NOMO-1 treated with DMSO at 0.1 percent for 48 hours (cell line): ENCODE data around the gene UQCRC2.
"Not testable (repeated sequence)": the region's sequence is repeated elsewhere in the genome, so short reads cannot be mapped to it uniquely, and the experiment has no call there.

ENCODE experiments used
- DNase-seq: peaks from one replicate; lab custom pipeline; 2025; ENCODE audit not compliant: unreplicated experiment; lab: John Stamatoyannopoulos, UW

UQCRC2 gene

GRCh38 chr16:22008215-22009059, 55.3 kb downstream of the UQCRC2 start:
- no peak for DNase-seq

DNA sequence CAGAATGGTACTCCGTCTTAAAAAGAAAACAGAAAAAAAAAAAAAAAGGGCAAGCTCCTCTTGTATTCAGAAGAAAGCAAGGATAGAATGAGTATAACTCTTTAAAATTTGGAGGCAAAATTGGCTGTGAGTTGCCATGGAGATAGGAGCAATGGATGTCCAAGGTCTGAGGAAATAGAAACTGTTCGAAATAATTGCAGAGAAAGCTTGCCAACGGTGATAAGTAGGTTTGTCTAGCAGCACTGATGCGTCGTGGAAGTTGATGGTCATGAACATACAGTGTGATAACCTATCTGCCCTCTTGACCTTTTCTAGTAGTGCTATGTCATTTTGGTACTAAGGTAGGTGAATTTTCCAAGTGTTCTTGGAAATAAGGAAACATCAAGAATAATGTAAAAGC, 57.7 kb downstream of the UQCRC2 start:
- DNase-seq, result no peak

DNA sequence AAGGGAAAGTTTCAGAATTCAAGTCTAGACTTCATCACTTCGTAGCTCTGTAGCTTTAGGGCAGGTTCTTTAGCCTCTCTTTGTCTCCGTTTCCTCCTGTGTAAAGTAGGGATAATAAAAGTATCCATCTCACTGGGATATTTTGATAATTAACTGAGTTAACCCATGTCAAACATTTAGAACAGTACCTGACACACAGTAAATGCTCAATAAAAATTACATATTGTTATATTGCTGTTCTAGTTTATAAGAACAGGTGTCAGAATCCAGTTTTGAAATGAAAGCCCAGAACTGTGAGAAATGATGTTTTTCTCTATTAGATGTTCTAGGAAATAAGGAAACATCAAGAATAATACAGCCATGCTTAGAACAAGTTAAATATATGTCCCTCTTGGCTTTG, 59.1 kb downstream of the UQCRC2 start:
- no peak for DNase-seq

- no peak for DNase-seq
Measured at GRCh38 chr16:22013486-22013885, 60.3 kb downstream of the UQCRC2 start.

- no peak for DNase-seq
Measured at GRCh38 chr16:22014271-22014873, 61.2 kb downstream of the UQCRC2 start.

DNA sequence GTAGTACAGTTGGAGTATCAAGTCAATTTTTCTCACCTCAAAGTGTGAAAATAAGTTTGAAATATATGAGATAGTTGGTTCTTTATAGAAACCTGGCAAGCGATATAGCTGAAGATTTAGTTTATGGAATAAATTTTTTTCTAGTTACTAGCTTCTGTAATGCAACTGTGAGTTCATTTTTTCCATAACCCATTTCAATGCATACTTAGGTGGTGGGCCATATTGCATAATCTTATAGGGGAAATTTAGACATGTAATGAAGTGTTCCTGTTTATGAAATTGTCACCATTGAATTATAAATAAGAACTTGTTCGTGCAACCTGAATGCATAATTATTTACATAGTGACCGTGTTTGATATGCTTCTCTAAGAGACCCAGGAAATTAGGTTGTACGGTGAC, 63.8 kb downstream of the UQCRC2 start:
- DNase-seq, result no peak

GRCh38 chr16:22018559-22018958, 65.4 kb downstream of the UQCRC2 start:
- no peak for DNase-seq

- DNase-seq, result no peak
Measured at GRCh38 chr16:22022151-22022550, 69.0 kb downstream of the UQCRC2 start.

DNA sequence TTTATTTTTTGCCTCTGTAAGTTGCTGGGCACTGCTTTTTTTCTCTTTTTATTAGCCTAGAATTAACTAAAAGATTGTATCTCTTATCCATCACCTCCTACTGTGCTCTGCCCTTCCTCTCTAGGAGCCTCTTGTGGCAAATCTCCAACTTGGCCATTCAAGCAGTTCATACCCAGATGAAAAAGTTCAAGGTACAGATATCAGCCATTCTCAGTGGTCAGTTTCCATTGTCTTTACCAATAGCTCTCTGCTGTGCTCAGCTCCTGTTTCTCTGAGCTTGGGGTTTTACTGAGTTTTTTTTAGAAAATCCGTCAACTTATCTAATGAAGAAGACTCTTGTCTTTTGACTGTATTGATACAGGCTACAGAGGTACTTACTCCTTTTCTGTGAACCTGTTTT, 70.3 kb downstream of the UQCRC2 start:
- DNase-seq, result no peak

DNA sequence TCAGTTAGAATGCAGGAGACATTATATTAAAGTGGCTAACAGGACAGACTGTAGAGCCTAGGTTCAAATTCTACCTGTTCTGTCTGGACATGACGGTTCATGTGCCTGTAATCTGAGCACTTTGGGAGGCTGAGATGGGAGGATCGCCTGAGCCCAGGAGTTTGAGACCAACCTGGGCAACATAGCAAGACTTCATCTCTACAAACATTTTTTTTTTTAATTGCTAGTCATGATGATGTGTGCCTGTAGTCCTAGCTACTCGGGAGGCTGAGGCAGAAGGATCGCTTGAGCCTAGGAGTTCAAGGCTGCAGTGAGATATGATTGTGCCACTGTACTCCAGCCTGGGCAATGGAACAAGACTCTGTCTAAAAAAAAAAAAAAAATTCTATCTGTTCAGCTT, 71.6 kb downstream of the UQCRC2 start:
- DNase-seq, result not testable (repeated sequence)

DNA sequence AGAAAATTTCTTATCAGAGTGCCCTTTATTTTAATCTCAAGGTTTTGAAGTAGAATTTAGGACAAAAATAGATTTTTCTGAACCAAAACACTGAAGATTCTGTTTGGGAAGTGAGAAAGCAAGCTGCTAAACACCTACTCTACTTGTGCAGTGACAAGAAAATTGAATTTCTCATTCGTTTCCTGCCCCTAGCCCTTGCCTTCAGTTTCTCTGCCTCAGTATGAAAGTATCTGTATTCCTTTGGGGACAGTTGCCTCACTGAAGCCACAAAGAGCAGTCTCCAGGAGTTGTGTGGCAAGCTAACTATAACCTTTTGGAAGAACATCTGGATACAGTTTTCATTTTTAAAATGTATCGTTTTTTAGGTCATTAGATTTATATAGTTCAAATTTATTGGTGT, 74.5 kb downstream of the UQCRC2 start:
- no peak for DNase-seq

GRCh38 chr16:22029632-22030031, 76.5 kb downstream of the UQCRC2 start:
- no peak for DNase-seq

- no peak for DNase-seq
Measured at GRCh38 chr16:22030087-22030812, 77.1 kb downstream of the UQCRC2 start.

DNA sequence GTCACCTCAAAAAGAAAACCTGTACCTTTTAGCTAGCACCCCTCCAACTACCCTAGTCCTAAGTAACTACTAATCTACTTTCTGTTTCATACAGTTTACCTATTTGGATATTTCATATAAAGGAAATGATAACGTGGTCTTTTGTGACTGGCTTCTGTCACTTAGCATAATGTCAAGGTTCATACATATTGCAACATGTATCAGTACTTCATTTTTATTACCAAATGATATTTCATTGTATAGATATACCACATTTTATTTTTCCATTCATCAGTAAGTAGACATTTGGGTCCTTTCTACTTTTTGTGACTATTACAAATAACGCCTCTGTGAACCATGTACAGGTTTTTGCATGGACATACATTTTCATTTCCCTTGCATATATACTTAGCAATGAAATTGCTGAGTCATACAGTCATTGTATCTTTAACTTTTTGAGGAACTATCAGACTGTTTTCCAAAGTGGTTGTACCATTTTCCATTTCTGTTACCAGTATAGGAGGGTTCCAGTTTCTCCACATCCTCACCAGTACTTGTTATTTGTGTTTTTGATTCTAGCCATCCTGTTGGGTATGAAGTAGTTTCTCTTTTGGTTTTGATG, 78.4 kb downstream of the UQCRC2 start:
- DNase-seq, result no peak
